Lower leg skin (tissue), 3 donors: ENCODE results near the gene NOL3.

Experiments
- CTCF ChIP-seq, 3 donors: fragments of 450-650 bp; IDR thresholded peaks; one replicate each; pipeline ENCODE4 v1.5.1; 2016; ENCODE audit warnings: antibody characterized with exemption in 3 of 3, mild to moderate bottlenecking in 3 of 3, moderate library complexity in 2 of 3
- POLR2A ChIP-seq, 2 donors: fragments of 450-650 bp; IDR thresholded peaks; one replicate each; pipeline ENCODE4 v1.6.1; 2016 to 2017; ENCODE audit warnings: antibody characterized with exemption in 2 of 2, mild to moderate bottlenecking in 1 of 2, moderate library complexity in 1 of 2

- no peak for TF ChIP-seq CTCF (IDR thresholded peaks at IDR 0.05)
- no peak for TF ChIP-seq POLR2A (IDR thresholded peaks at IDR 0.05)
Measured at GRCh38 chr16:67165121-67166078, 4.9 kb upstream of the NOL3 start.
